Activated CD8-positive, alpha-beta T cell treated with anti-CD3 and anti-CD28 coated beads for 36 hours (primary cell): ENCODE measurements around the gene ZNF236. TPM values are rescaled to one million over a fixed set of nuclear protein-coding genes. Genes with fewer than 3 reads are reported as not detected.

Experiments used
- ATAC-seq: fragments of 200-7000 bp; cut with Tn5 transposase; one replicate; pipeline ENCODE4 v1.10.0; 2021; ENCODE audit warnings: mild to moderate bottlenecking, moderate library complexity
- CTCF ChIA-PET: fragments of 350-600 bp; sonication (Branson Sonifier 250); formaldehyde crosslinking; loops from one replicate; lab custom pipeline; 2021; ENCODE audit warnings: antibody characterized with exemption; lab: Charles Lee
- POLR2A ChIA-PET: fragments of 350-600 bp; sonication (Branson Sonifier 250); formaldehyde crosslinking; loops from one replicate; lab custom pipeline; 2021; ENCODE audit warnings: antibody characterized with exemption; lab: Charles Lee
- DNase-seq: peaks from one replicate; pipeline ENCODE4 v3.0.0-alpha.2; 2020
- H3K27ac Mint-ChIP-seq: one replicate; pipeline ENCODE4 v1.8.0; 2021; ENCODE audit warnings: mild to moderate bottlenecking, mixed read lengths
- H3K27me3 Mint-ChIP-seq: one replicate; pipeline ENCODE4 v1.8.0; 2021; ENCODE audit warnings: mixed read lengths
- H3K36me3 Mint-ChIP-seq: one replicate; pipeline ENCODE4 v1.8.0; 2021; ENCODE audit warnings: low read depth, mixed read lengths
- H3K4me1 Mint-ChIP-seq: one replicate; pipeline ENCODE4 v1.8.0; 2021; ENCODE audit warnings: low read depth, mixed read lengths
- H3K4me3 Mint-ChIP-seq: one replicate; pipeline ENCODE4 v1.8.0; 2021; ENCODE audit warnings: mild to moderate bottlenecking, moderate library complexity, mixed read lengths
- H3K9me3 Mint-ChIP-seq: one replicate; pipeline ENCODE4 v1.8.0; 2021; ENCODE audit warnings: mixed read lengths
- CTCF ChIP-seq: fragments of 200-600 bp; IDR thresholded peaks from one replicate; pipeline ENCODE4 v1.8.0; 2022; ENCODE audit warnings: antibody characterized with exemption, mild to moderate bottlenecking
- intact Hi-C: fragments of 100-400 bp; cut with micrococcal nuclease; formaldehyde crosslinking; loops from one replicate; pipeline ENCODE4 v1.10.0; 2022
- total RNA-seq, 2 experiments: library from RNA; stranded (reverse); gene quantifications; one replicate each; pipeline ENCODE4 v1.2.3, GENCODE V29; 2021

Gene ZNF236
- total RNA-seq, 2 experiments from 2014 or later: 12.7 to 15.2 TPM

GRCh38 chr18:76788571-76789317 is 33.6 kb upstream of the ZNF236 start:
- intact Hi-C loops: no loop called here
- Mint-ChIP-seq H3K27ac (no peak overlapping the region), H3K4me1 (peaks cover 4% of the 10 kb centered on the region), H3K9me3 (peaks cover 11% of the 10 kb centered on the region), H3K4me3 (no peak overlapping the region), H3K27me3 (peaks cover 4% of the 10 kb centered on the region), H3K36me3 (peaks cover 2% of the 10 kb centered on the region)
- CTCF ChIA-PET: interaction anchor here (3.8 kb wide), 1 partner anchor 15 kb away, joined by 19 read pairs; no protein-coding TSS in a partner anchor
- DNase-seq (no peak), ATAC-seq (no peak)
- TF ChIP-seq CTCF: no peak
- POLR2A ChIA-PET: interaction anchor here (1.6 kb wide), 1 partner anchor 31 kb away, joined by 3 read pairs; no protein-coding TSS in a partner anchor

DNA sequence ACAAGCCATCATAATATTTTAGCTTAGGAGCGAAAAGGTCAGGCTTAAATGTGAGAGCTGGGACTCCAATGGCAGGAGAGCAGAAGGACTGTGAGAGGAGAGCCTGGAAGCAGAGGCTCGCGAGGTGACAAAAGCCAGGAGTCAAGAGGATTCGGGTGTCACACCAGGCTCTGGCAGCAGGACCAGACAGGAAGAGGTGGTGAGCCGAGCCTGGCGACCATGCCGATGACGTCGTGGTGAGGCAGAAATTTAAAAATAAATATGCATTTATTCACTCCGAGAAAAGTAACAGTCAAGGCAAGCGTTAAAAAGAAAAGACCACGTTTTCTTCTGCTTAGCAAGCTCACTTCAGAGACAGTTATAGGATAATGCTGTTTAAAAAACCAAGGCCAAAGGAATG is 31.3 kb upstream of the ZNF236 start:
- CTCF ChIA-PET: interaction anchor here (3.1 kb wide), 1 partner anchor 12 kb away, joined by 19 read pairs; no protein-coding TSS in a partner anchor
- intact Hi-C loops: no loop called here

DNA sequence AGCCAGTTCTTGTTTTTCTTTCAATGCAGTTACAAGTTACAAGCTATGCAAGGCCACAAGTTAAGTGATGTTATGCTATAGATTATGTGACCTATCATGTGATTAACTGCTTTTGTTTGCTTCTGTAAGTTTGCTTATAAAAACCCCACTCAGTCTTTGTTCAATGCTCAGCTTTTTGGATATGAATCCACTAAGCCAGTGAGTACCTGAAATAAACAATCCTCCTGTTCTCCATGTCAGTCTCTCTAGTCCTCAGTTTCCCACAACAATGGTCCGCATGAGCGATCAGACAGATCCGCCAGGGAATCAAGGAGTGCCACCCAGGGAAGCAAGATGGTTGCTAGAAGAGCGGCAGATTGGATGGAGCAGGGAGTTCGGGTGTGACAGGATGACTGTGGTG is 30.7 kb upstream of the ZNF236 start:
- no peak overlapping the region for H3K4me3 Mint-ChIP-seq
- H3K27ac Mint-ChIP-seq: no peak overlapping the region
- peaks cover 2% of the 10 kb centered on the region for H3K36me3 Mint-ChIP-seq
- CTCF ChIA-PET: interaction anchor here (3.1 kb wide), 1 partner anchor 11 kb away, joined by 19 read pairs; no protein-coding TSS in a partner anchor
- no peak for TF ChIP-seq CTCF
- POLR2A ChIA-PET: no interaction called here
- DNase-seq: no peak
- peaks cover 11% of the 10 kb centered on the region for H3K9me3 Mint-ChIP-seq
- intact Hi-C loops: no loop called here
- H3K27me3 Mint-ChIP-seq: peaks cover 3% of the 10 kb centered on the region
- H3K4me1 Mint-ChIP-seq: peaks cover 4% of the 10 kb centered on the region
- no peak for ATAC-seq

More for the DNA sequence above, 31.3 kb upstream of the ZNF236 start:
- Mint-ChIP-seq H3K4me3 (no peak overlapping the region), H3K4me1 (peaks cover 4% of the 10 kb centered on the region), H3K27ac (no peak overlapping the region), H3K27me3 (peaks cover 4% of the 10 kb centered on the region), H3K36me3 (peaks cover 2% of the 10 kb centered on the region), H3K9me3 (peaks cover 11% of the 10 kb centered on the region)
- POLR2A ChIA-PET: no interaction called here
- TF ChIP-seq CTCF: no peak
- DNase-seq (no peak), ATAC-seq (no peak)

GRCh38 chr18:76794326-76794725 is 28.0 kb upstream of the ZNF236 start:
- POLR2A ChIA-PET: no interaction called here
- no peak overlapping the region for H3K27ac Mint-ChIP-seq
- no peaks in the 10 kb centered on the region for H3K4me1 Mint-ChIP-seq
- CTCF ChIA-PET: interaction anchor here (2.1 kb wide), 1 partner anchor 9 kb away, joined by 11 read pairs; no protein-coding TSS in a partner anchor
- no peak for TF ChIP-seq CTCF
- peaks cover 9% of the 10 kb centered on the region for H3K27me3 Mint-ChIP-seq
- ATAC-seq (no peak), DNase-seq (no peak)
- H3K9me3 Mint-ChIP-seq: peaks cover 11% of the 10 kb centered on the region
- H3K36me3 Mint-ChIP-seq: peaks cover 2% of the 10 kb centered on the region
- intact Hi-C loops: no loop called here
- no peak overlapping the region for H3K4me3 Mint-ChIP-seq
